ENCODE data around the gene SEPSECS. TPM values are rescaled to one million over a fixed set of nuclear protein-coding genes. Genes with fewer than 3 reads are reported as not detected.

Gene SEPSECS
- total and polyA plus RNA-seq, 2 of the 13 experiments (the other 11 are each of a cell fraction or from before 2014, with no cell fraction given) = 9.4 to 14.3 TPM

DNA sequence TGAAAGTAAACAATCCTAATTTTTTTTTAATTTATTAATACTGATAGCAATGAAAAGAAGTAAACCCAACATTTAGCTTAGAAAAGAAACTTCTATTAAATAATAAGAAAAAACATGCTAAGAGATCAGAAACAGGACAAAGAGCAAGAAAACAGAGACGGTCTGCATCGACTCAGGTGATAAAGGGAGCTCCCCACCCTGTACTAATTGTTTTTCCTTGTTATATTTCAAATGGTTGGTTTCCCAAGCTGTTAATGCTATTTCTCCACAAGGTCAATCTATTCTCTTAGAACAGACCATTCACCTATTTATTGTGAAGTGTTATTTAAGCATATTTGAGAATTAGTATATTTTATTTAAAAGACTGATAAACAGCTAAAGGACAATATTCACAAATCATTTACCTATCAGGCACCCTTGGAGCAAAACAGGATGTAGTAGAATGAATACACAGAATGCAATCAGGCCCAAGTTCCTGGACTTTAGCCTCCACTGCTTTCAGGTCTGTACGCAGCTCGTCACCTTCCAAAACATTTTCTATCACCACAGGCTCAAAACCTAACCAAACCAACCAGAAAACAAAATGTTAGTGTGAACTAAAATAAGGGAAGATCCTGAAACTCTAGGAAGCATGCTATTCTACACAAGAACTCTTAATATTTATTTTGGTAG lies 5.5 kb downstream of the SEPSECS start (continued):
- TF ChIP-seq HNF1A (IDR thresholded peaks at IDR 0.05; ENCODE audit: low read depth) = peak; percentile 75
- peak; percentile 59; the same call in 1 of the 2 replicates for TF ChIP-seq HNF1A (CRISPR knock-in tag; IDR thresholded peaks at IDR 0.05; ENCODE audit: borderline replicate concordance)
- TF ChIP-seq CREM (IDR thresholded peaks at IDR 0.05) = peak; percentile 33; the same call in 1 of the 2 replicates
- no peak for TF ChIP-seq CREM (CRISPR knock-in tag; IDR thresholded peaks at IDR 0.05)
- TF ChIP-seq BCL6 (CRISPR knock-in tag; IDR thresholded peaks at IDR 0.05) = 0 out of 2 replicates have a peak, but pooled peaks have one; percentile 22
- TF ChIP-seq ATM (IDR thresholded peaks at IDR 0.05; ENCODE audit: borderline replicate concordance) = no peak
- peak; percentile 70; the same call in 1 of the 2 replicates for TF ChIP-seq HNF4G (IDR thresholded peaks at IDR 0.05; ENCODE audit: borderline replicate concordance, low read depth, low read length)
- TF ChIP-seq HNF4G (CRISPR knock-in tag; IDR thresholded peaks at IDR 0.05; ENCODE audit: borderline replicate concordance, low read depth) = no peak; the same call in 1 of the 2 replicates
- TF ChIP-seq FOXP1 (IDR thresholded peaks at IDR 0.05) = no peak
- peak; percentile 80 for TF ChIP-seq FOXP1 (CRISPR knock-in tag; IDR thresholded peaks at IDR 0.05)
- TF ChIP-seq, protein P1, sequence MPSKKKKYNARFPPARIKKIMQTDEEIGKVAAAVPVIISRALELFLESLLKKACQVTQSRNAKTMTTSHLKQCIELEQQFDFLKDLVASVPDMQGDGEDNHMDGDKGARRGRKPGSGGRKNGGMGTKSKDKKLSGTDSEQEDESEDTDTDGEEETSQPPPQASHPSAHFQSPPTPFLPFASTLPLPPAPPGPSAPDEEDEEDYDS (CRISPR knock-in tag; IDR thresholded peaks at IDR 0.05) = peak; percentile 37; the same call in 1 of the 2 replicates
- peak; percentile 53; the same call in 1 of the 2 replicates for TF ChIP-seq FOXK1 (CRISPR knock-in tag; IDR thresholded peaks at IDR 0.05; ENCODE audit: borderline replicate concordance, low read depth)
- peak; percentile 57; the same call in 1 of the 2 replicates for TF ChIP-seq ERF (CRISPR knock-in tag; IDR thresholded peaks at IDR 0.05)
- no peak; the same call in 1 of the 2 replicates for TF ChIP-seq SALL1 (CRISPR knock-in tag; IDR thresholded peaks at IDR 0.05)
- no peak for TF ChIP-seq ETV6 (CRISPR knock-in tag; conservative IDR thresholded peaks at IDR 0.05)
- TF ChIP-seq SOX5 (CRISPR knock-in tag; IDR thresholded peaks at IDR 0.05; ENCODE audit: borderline replicate concordance) = peak; percentile 40; the same call in 1 of the 2 replicates
- TF ChIP-seq DMAP1 (CRISPR knock-in tag; IDR thresholded peaks at IDR 0.05) = peak; percentile 35; the same call in 1 of the 2 replicates
- TF ChIP-seq POLR2AphosphoS5 (IDR thresholded peaks at IDR 0.05; ENCODE audit: low read depth, low read length) = peak; percentile 64
- peak; percentile 51; the same call in 1 of the 2 replicates for TF ChIP-seq ZBED4 (CRISPR knock-in tag; IDR thresholded peaks at IDR 0.05; ENCODE audit: borderline replicate concordance)
- TF ChIP-seq ZNF18 (CRISPR knock-in tag; IDR thresholded peaks at IDR 0.05; ENCODE audit: insufficient replicate concordance) = no peak
